ENCODE results near the gene TMEM63C.

GRCh38 chr14:77221241-77221871 is 39.8 kb downstream of the TMEM63C start:
- TF ChIP-seq, protein P1, sequence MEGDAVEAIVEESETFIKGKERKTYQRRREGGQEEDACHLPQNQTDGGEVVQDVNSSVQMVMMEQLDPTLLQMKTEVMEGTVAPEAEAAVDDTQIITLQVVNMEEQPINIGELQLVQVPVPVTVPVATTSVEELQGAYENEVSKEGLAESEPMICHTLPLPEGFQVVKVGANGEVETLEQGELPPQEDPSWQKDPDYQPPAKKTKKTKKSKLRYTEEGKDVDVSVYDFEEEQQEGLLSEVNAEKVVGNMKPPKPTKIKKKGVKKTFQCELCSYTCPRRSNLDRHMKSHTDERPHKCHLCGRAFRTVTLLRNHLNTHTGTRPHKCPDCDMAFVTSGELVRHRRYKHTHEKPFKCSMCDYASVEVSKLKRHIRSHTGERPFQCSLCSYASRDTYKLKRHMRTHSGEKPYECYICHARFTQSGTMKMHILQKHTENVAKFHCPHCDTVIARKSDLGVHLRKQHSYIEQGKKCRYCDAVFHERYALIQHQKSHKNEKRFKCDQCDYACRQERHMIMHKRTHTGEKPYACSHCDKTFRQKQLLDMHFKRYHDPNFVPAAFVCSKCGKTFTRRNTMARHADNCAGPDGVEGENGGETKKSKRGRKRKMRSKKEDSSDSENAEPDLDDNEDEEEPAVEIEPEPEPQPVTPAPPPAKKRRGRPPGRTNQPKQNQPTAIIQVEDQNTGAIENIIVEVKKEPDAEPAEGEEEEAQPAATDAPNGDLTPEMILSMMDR (conservative IDR thresholded peaks at IDR 0.05) = no peak
- no peak for TF ChIP-seq ZFX (IDR thresholded peaks at IDR 0.05)
